Breast epithelium (tissue), 3 donors: ENCODE results near the gene TXNRD2.

ENCODE experiments used
- POLR2A ChIP-seq: fragments of 450-650 bp; IDR thresholded peaks from one replicate; pipeline ENCODE4 v1.6.1; 2016; ENCODE audit warnings: antibody characterized with exemption, mild to moderate bottlenecking, moderate library complexity
- POLR2AphosphoS5 ChIP-seq, 3 donors: sonication (generic); formaldehyde crosslinking; IDR thresholded peaks; one replicate each; pipeline ENCODE4 v1.6.1; 2017; ENCODE audit warnings: antibody characterized with exemption in 3 of 3
- TF ChIP-seq, protein P1 (sequence below), 3 donors: fragments of 450-650 bp; IDR thresholded peaks; one replicate each; pipeline ENCODE4 v1.5.1; 2016 to 2017; ENCODE audit warnings: antibody characterized with exemption in 3 of 3, mild to moderate bottlenecking in 3 of 3, moderate library complexity in 3 of 3

- TF ChIP-seq, protein P1, sequence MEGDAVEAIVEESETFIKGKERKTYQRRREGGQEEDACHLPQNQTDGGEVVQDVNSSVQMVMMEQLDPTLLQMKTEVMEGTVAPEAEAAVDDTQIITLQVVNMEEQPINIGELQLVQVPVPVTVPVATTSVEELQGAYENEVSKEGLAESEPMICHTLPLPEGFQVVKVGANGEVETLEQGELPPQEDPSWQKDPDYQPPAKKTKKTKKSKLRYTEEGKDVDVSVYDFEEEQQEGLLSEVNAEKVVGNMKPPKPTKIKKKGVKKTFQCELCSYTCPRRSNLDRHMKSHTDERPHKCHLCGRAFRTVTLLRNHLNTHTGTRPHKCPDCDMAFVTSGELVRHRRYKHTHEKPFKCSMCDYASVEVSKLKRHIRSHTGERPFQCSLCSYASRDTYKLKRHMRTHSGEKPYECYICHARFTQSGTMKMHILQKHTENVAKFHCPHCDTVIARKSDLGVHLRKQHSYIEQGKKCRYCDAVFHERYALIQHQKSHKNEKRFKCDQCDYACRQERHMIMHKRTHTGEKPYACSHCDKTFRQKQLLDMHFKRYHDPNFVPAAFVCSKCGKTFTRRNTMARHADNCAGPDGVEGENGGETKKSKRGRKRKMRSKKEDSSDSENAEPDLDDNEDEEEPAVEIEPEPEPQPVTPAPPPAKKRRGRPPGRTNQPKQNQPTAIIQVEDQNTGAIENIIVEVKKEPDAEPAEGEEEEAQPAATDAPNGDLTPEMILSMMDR (IDR thresholded peaks at IDR 0.05): no peak
- TF ChIP-seq POLR2A: no peak
- TF ChIP-seq POLR2AphosphoS5 (IDR thresholded peaks at IDR 0.05): no peak
Observed at GRCh38 chr22:19862619-19863246, 78.9 kb downstream of the TXNRD2 start.
